ENCODE data around the gene C5AR2. TPM values are rescaled to one million over a fixed set of nuclear protein-coding genes. Genes with fewer than 3 reads are reported as not detected.

C5AR2 gene
- total RNA-seq, 1 experiment from 2014 or later, result 2.4 TPM

- no peak for DNase-seq (ENCODE audit: unreplicated experiment)
- Mint-ChIP-seq H3K36me3 (ENCODE audit: insufficient read depth, unreplicated experiment) (no peaks in the 10 kb centered on the region), H3K27ac (ENCODE audit: low read depth, unreplicated experiment) (no peak overlapping the region), H3K4me3 (ENCODE audit: unreplicated experiment) (no peak overlapping the region), H3K27me3 (ENCODE audit: insufficient read depth, unreplicated experiment) (no peaks in the 10 kb centered on the region), H3K9me3 (ENCODE audit: unreplicated experiment) (no peaks in the 10 kb centered on the region), H3K4me1 (ENCODE audit: insufficient read depth, unreplicated experiment) (no peaks in the 10 kb centered on the region)
- TF ChIP-seq, protein P1, sequence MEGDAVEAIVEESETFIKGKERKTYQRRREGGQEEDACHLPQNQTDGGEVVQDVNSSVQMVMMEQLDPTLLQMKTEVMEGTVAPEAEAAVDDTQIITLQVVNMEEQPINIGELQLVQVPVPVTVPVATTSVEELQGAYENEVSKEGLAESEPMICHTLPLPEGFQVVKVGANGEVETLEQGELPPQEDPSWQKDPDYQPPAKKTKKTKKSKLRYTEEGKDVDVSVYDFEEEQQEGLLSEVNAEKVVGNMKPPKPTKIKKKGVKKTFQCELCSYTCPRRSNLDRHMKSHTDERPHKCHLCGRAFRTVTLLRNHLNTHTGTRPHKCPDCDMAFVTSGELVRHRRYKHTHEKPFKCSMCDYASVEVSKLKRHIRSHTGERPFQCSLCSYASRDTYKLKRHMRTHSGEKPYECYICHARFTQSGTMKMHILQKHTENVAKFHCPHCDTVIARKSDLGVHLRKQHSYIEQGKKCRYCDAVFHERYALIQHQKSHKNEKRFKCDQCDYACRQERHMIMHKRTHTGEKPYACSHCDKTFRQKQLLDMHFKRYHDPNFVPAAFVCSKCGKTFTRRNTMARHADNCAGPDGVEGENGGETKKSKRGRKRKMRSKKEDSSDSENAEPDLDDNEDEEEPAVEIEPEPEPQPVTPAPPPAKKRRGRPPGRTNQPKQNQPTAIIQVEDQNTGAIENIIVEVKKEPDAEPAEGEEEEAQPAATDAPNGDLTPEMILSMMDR (IDR thresholded peaks at IDR 0.05; ENCODE audit: unreplicated experiment), result no peak
- no TSS peak for BruUV-seq (replicated peaks)
- CTCF ChIA-PET, result no interaction called here
- POLR2A ChIA-PET, result no interaction called here
- intact Hi-C loops (cut with micrococcal nuclease), result no loop called here
These were observed 9.9 kb upstream of the C5AR2 start for GRCh38 chr19:47322058-47322457.

GRCh38 chr19:47323409-47323808 lies 8.6 kb upstream of the C5AR2 start:
- TF ChIP-seq, protein P1 (IDR thresholded peaks at IDR 0.05; ENCODE audit: unreplicated experiment), result no peak
- CTCF ChIA-PET, result interaction anchor here (0.6 to 2.8 kb wide), 5 partner anchors 15 to 384 kb away, joined by 3 to 16 read pairs (median 4); partner anchors contain the start of gene DHX34
- Mint-ChIP-seq H3K27me3 (ENCODE audit: insufficient read depth, unreplicated experiment) (no peaks in the 10 kb centered on the region), H3K9me3 (ENCODE audit: unreplicated experiment) (no peaks in the 10 kb centered on the region), H3K27ac (ENCODE audit: low read depth, unreplicated experiment) (no peak overlapping the region), H3K36me3 (ENCODE audit: insufficient read depth, unreplicated experiment) (no peaks in the 10 kb centered on the region), H3K4me1 (ENCODE audit: insufficient read depth, unreplicated experiment) (no peaks in the 10 kb centered on the region), H3K4me3 (ENCODE audit: unreplicated experiment) (no peak overlapping the region)
- intact Hi-C loops (cut with micrococcal nuclease), result no loop called here
- no TSS peak for BruUV-seq (replicated peaks)
- DNase-seq (ENCODE audit: unreplicated experiment), result no peak
- POLR2A ChIA-PET, result interaction anchor here (0.9 kb wide), 1 partner anchor 18 kb away, joined by 3 read pairs; no protein-coding TSS in a partner anchor

DNA sequence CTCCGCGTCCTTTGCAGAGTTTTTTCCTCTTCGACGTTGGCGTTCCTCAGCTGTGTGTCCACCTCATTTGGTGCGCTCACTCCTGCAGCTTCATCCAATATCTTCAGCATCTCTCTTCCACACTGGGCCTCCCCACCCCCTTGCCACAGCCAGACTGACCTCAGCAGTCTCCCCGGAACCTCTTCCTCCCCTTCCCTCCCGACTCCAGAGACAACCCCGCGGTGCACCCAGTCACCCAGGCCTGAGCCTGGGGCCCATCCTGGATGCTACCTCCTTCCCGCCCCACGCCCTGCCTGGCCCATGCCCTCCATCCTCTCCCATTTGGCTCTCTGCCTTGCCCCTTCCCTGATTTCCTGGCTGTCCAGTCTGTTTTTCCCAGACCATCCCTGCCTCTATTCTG lies 8.1 kb upstream of the C5AR2 start:
- Mint-ChIP-seq H3K27me3 (ENCODE audit: insufficient read depth, unreplicated experiment) (no peaks in the 10 kb centered on the region), H3K4me3 (ENCODE audit: unreplicated experiment) (no peak overlapping the region), H3K9me3 (ENCODE audit: unreplicated experiment) (no peaks in the 10 kb centered on the region), H3K36me3 (ENCODE audit: insufficient read depth, unreplicated experiment) (no peaks in the 10 kb centered on the region), H3K27ac (ENCODE audit: low read depth, unreplicated experiment) (no peak overlapping the region), H3K4me1 (ENCODE audit: insufficient read depth, unreplicated experiment) (no peaks in the 10 kb centered on the region)
- intact Hi-C loops (cut with micrococcal nuclease), result no loop called here
- ChIA-PET POLR2A (interaction anchor here (0.9 kb wide), 1 partner anchor 18 kb away, joined by 3 read pairs; no protein-coding TSS in a partner anchor), CTCF (interaction anchor here (0.6 to 2.8 kb wide), 4 partner anchors 16 to 384 kb away, joined by 3 to 16 read pairs (median 4); partner anchors contain the start of gene DHX34)
- TF ChIP-seq, protein P1 (IDR thresholded peaks at IDR 0.05; ENCODE audit: unreplicated experiment), result no peak
- BruUV-seq (replicated peaks), result no TSS peak
- DNase-seq (ENCODE audit: unreplicated experiment), result no peak

GRCh38 chr19:47324502-47324901 lies 7.5 kb upstream of the C5AR2 start:
- TF ChIP-seq, protein P1 (IDR thresholded peaks at IDR 0.05; ENCODE audit: unreplicated experiment), result no peak
- ChIA-PET POLR2A (interaction anchor here (0.6 kb wide), 1 partner anchor 24 kb away, joined by 3 read pairs; the partner anchor contains the start of gene DHX34), CTCF (interaction anchor here (1.8 to 2.8 kb wide), 2 partner anchors 25 to 40 kb away, joined by 4 to 16 read pairs; partner anchors contain the start of gene DHX34)
- BruUV-seq (replicated peaks), result no TSS peak
- intact Hi-C loops (cut with micrococcal nuclease), result no loop called here
- no peaks in the 10 kb centered on the region for H3K27me3 Mint-ChIP-seq (ENCODE audit: insufficient read depth, unreplicated experiment)
- H3K4me1 Mint-ChIP-seq (ENCODE audit: insufficient read depth, unreplicated experiment), result no peaks in the 10 kb centered on the region
- no peaks in the 10 kb centered on the region for H3K36me3 Mint-ChIP-seq (ENCODE audit: insufficient read depth, unreplicated experiment)
- H3K27ac Mint-ChIP-seq (ENCODE audit: low read depth, unreplicated experiment), result no peak overlapping the region
- DNase-seq (ENCODE audit: unreplicated experiment), result no peak
- H3K9me3 Mint-ChIP-seq (ENCODE audit: unreplicated experiment), result no peaks in the 10 kb centered on the region
- no peak overlapping the region for H3K4me3 Mint-ChIP-seq (ENCODE audit: unreplicated experiment)

Data from MCF 10A (cell line).